Activated T-cell treated with anti-CD3 and anti-CD28 coated beads, Interleukin-2, amount 50 U/mL, for 24 hours (primary cell): ENCODE measurements around the gene ZFTA.
"Not testable (repeated sequence)": the region's sequence is repeated elsewhere in the genome, so short reads cannot be mapped to it uniquely, and the experiment has no call there.

ENCODE experiments used
- DNase-seq: peaks from one replicate; pipeline ENCODE4 v3.0.0-alpha.2; 2020
- H3K27ac Mint-ChIP-seq: 2 replicates; pipeline ENCODE4 v1.8.0; 2020; ENCODE audit warnings: mild to moderate bottlenecking, mixed read lengths
- H3K27me3 Mint-ChIP-seq: 2 replicates; pipeline ENCODE4 v1.8.0; 2020; ENCODE audit warnings: mixed read lengths
- H3K36me3 Mint-ChIP-seq: 2 replicates; pipeline ENCODE4 v1.8.0; 2020; ENCODE audit warnings: low read depth, mixed read lengths
- H3K4me1 Mint-ChIP-seq: 2 replicates; pipeline ENCODE4 v1.8.0; 2020; ENCODE audit warnings: low read depth, mixed read lengths
- H3K4me3 Mint-ChIP-seq: 2 replicates; pipeline ENCODE4 v1.8.0; 2020; ENCODE audit warnings: mild to moderate bottlenecking, moderate library complexity, mixed read lengths
- H3K9me3 Mint-ChIP-seq: 2 replicates; pipeline ENCODE4 v1.8.0; 2020; ENCODE audit warnings: mixed read lengths

The ZFTA gene

DNA sequence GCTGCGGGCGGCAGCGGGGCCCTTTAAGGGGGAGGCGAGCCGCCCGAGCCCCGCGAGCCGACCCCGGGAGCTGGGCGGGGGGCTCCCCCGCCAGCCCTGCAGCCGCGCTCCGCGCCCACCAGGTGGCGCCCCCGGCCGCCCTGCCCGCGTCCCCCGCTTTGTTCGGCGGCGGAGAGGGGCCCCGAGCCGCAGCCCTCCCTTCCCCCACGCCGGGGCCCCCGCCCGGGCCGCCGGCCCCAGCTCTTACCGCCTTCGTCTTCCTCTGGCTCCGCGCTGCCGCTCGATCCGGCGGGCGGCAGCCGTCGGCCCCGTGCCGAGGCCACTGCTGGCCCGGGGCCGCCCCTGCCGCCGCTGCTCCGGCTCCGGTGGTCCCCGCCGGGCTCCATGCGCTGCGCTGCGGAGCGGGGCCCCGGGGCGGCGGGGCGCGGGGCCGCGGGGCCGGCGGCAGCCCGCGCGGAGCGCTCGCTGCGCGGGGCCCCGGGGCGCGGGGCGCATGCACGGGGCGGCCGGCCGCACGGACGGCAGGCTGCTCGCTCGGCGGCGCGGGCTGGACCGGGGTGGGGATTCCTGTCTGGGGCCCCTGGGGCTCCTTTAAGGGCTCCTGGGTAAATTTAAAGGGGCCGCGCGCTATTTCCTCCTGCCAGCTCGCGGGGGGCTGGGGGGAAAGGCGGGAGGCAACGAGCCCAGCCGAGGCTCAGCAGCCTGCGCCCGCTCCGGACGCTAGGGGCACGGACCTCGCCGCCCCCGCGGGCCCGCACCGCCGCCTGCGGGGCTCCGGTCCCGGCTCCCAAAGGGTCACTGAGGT, at the start of gene ZFTA:
ZFTA (minus strand) TSS at position 539 of the 805 bp plus-strand sequence; CDS start at position 386, 153 bp downstream.
- H3K4me1 Mint-ChIP-seq: peaks cover 8% of the 10 kb centered on the region
- no peaks in the 10 kb centered on the region for H3K9me3 Mint-ChIP-seq
- peak within 1 kb of the TSS; percentile 91 for H3K27ac Mint-ChIP-seq

DNA sequence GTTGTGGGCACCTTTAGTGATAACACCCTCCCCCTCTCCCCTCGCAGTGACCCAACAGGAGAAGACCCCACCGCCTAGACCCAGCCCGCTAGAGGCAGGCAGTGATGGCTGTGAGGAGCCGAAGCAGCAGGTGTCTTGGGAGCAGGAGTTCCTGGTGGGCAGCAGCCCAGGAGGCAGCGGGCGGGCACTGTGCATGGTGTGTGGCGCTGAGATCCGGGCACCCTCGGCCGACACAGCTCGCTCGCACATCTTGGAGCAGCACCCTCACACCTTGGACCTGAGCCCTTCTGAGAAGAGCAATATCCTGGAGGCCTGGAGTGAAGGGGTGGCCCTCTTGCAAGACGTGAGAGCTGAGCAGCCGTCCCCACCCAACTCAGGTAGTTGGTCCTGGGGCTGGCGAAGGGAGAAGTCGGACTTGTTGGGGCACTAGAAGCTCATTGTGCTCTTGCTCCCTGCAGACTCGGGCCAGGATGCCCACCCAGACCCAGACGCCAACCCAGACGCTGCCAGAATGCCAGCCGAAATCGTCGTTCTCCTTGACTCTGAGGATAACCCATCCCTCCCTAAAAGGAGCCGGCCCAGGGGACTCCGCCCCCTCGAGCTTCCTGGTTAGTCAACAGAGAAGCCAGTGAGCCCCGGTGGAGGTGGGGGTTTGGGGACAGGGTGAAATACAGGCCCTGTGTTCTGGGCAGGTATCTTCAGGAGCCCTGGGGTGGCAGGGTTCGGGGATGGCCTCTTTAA, 49.4 kb upstream of the ZFTA start:
- Mint-ChIP-seq H3K9me3 (no peaks in the 10 kb centered on the region), H3K27me3 (no peaks in the 10 kb centered on the region), H3K4me1 (peaks cover 17% of the 10 kb centered on the region), H3K4me3 (no peak overlapping the region), H3K27ac (no peak overlapping the region), H3K36me3 (peaks cover 80% of the 10 kb centered on the region)
- no peak for DNase-seq

More for the DNA sequence above, at the start of gene ZFTA:
- H3K4me3 Mint-ChIP-seq: peak within 1 kb of the TSS; percentile 93
- H3K27me3 Mint-ChIP-seq: peaks cover 24% of the 10 kb centered on the region
- peaks cover 4% of the 10 kb centered on the region for H3K36me3 Mint-ChIP-seq
- DNase-seq: peak; percentile 80

DNA sequence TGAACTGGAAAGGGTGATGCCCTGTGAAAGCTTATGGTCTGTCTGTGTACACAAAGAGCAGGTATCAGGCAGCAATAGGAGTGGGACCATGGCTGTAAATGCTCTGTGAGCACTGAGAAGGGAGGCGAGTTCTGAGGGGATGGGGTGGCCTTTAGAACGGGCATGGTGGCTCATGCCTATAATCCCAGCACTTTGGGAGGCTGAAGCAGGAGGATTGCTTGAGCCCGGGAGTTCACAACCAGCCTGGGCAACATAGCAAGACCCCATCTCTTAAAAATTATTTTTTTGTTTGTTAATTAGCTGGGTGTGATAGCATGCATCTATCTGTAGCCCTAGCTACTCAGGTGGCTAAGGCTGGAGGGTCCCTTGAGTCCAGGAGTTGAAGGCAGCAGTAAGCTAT, 48.2 kb upstream of the ZFTA start:
- Mint-ChIP-seq H3K9me3 (no peaks in the 10 kb centered on the region), H3K36me3 (peaks cover 68% of the 10 kb centered on the region), H3K4me1 (peaks cover 27% of the 10 kb centered on the region), H3K27me3 (peaks cover 3% of the 10 kb centered on the region), H3K4me3 (no peak overlapping the region), H3K27ac (no peak overlapping the region)
- DNase-seq: no peak

DNA sequence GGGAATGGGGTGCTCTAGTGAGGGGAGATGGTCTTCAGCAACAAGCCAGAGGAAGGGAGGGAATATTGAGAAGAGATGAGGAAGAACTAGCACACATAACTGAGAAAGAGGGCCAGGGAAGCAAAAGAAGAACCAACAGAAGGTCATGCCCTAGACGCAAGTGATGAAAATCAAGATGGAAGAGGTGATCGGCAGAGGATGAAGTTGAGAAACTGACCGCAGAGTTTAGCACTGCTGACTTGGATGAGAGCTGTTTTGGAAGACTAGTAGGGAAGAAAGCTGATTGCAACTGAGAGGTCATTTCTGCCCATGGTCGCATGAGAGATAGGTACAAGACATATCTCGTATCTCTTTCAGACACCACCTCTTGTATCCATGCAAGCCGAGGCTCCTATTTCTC, 47.6 kb upstream of the ZFTA start:
- peaks cover 27% of the 10 kb centered on the region for H3K4me1 Mint-ChIP-seq
- peaks cover 6% of the 10 kb centered on the region for H3K27me3 Mint-ChIP-seq
- H3K4me3 Mint-ChIP-seq: no peak overlapping the region
- H3K27ac Mint-ChIP-seq: no peak overlapping the region
- H3K36me3 Mint-ChIP-seq: peaks cover 62% of the 10 kb centered on the region
- no peak for DNase-seq
- no peaks in the 10 kb centered on the region for H3K9me3 Mint-ChIP-seq

DNA sequence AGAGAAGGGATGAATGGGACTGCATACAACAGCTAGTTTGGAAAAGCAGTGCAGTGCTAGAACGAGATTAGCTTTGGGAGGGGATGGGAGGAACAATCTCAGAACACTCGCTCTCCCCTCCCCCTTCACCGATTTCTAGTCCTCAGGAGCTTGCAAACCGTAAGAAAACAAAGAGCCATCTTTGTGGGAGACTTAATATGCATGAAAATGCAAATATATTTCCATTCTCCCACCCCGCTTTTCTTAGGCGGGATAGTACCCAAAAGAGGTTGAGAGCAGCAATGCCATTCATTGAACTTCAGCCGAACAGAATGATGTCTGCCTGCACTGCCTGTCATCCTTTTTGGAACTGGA, 45.8 kb upstream of the ZFTA start:
- Mint-ChIP-seq H3K36me3 (peaks cover 45% of the 10 kb centered on the region), H3K4me3 (peak overlapping the region; percentile 83), H3K27me3 (peaks cover 6% of the 10 kb centered on the region), H3K9me3 (no peaks in the 10 kb centered on the region), H3K27ac (peak overlapping the region; percentile 64), H3K4me1 (peaks cover 27% of the 10 kb centered on the region)
- no peak for DNase-seq

GRCh38 chr11:63813563-63814382, 45.2 kb upstream of the ZFTA start:
- Mint-ChIP-seq H3K27me3 (peaks cover 6% of the 10 kb centered on the region), H3K4me1 (peaks cover 27% of the 10 kb centered on the region), H3K27ac (peak overlapping the region; percentile 73), H3K9me3 (no peaks in the 10 kb centered on the region), H3K36me3 (peaks cover 39% of the 10 kb centered on the region), H3K4me3 (peak overlapping the region; percentile 83)
- peak; percentile 63 for DNase-seq

DNA sequence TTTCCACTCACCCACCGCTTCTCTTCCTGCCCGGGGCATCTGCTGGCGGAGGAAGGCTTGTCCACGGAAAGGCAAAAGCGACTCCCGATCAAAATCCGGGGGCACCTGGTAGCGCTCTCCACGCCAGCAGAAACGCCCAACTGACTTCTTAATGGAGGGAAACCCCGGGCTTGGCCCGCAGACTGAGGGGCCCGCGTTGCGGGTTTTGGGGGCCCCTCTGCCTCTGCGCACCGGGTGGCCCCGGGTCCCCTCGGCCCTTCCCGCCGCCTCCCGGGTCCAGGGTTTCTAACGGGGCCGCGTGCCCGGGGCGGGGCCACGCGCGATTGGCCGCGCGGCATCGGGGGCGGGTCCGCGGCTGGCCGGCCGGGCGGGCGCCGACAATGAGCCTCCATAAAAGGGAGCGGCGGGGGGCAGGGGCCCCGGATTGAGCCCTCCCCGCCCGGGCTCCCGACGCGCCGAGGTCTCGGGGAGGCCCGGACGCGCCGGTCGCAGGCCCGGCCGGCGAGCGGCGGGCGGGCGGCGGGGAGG, 44.5 kb upstream of the ZFTA start, which contains the start of gene SPINDOC:
SPINDOC (plus strand) TSS at position 422 of the 528 bp plus-strand sequence. CDS start 231 bp downstream, outside the sequence.
- Mint-ChIP-seq H3K4me3 (peak within 1 kb of the TSS; percentile 83), H3K27ac (peak within 1 kb of the TSS; percentile 73), H3K9me3 (no peaks in the 10 kb centered on the region), H3K4me1 (peaks cover 27% of the 10 kb centered on the region), H3K27me3 (peaks cover 6% of the 10 kb centered on the region), H3K36me3 (peaks cover 32% of the 10 kb centered on the region)
- peak; percentile 84 for DNase-seq

DNA sequence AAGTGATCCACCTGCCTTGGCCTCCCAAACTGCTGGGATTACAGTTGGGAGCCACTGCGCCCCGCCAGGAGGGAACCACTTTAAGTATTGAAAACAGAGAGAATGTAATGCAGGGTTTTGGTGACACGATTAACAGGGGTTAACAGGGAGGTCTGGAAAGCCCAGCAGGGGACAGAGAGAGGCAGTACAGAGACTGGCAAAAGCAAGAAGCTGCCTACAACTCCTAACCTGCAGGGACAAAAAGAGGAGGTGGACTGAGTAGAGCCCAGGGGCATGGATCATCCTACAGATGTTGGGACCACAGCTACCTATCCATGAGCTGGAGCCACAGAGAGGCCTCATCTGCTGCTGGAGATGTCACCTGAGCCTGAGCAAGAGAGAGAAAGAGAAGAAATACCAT, 42.9 kb upstream of the ZFTA start:
- DNase-seq: no peak
- H3K27ac Mint-ChIP-seq: no peak overlapping the region
- peaks cover 21% of the 10 kb centered on the region for H3K36me3 Mint-ChIP-seq
- H3K4me3 Mint-ChIP-seq: no peak overlapping the region
- H3K27me3 Mint-ChIP-seq: peaks cover 6% of the 10 kb centered on the region
- no peaks in the 10 kb centered on the region for H3K9me3 Mint-ChIP-seq
- H3K4me1 Mint-ChIP-seq: peaks cover 27% of the 10 kb centered on the region

DNA sequence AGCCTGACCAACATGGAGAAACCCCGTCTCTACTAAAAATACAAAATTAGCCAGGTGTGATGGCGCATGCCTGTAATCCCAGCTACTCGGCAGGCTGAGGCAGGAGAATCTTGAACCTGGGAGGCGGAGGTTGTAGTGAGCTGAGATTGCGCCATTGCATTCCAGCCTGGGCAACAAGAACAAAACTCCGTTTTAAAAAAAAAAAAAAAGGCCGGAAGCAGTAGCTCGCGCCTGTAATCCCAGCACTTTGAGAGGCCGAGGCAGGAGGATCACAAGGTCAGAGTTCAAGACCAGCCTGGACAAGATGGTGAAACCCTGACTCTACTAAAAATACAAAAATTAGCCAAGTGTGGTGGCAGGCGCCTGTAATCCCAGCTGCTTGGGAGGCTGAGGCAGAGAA, 41.8 kb upstream of the ZFTA start:
- H3K27ac Mint-ChIP-seq, H3K9me3 Mint-ChIP-seq, H3K27me3 Mint-ChIP-seq, H3K4me3 Mint-ChIP-seq, DNase-seq: not testable (repeated sequence)
- H3K4me1 Mint-ChIP-seq: peaks cover 23% of the 10 kb centered on the region
- peaks cover 13% of the 10 kb centered on the region for H3K36me3 Mint-ChIP-seq

GRCh38 chr11:63805844-63806415, 37.4 kb upstream of the ZFTA start:
- H3K4me3 Mint-ChIP-seq: no peak overlapping the region
- H3K27ac Mint-ChIP-seq: no peak overlapping the region
- H3K9me3 Mint-ChIP-seq: no peaks in the 10 kb centered on the region
- H3K4me1 Mint-ChIP-seq: no peaks in the 10 kb centered on the region
- no peaks in the 10 kb centered on the region for H3K27me3 Mint-ChIP-seq
- no peaks in the 10 kb centered on the region for H3K36me3 Mint-ChIP-seq
- no peak for DNase-seq

DNA sequence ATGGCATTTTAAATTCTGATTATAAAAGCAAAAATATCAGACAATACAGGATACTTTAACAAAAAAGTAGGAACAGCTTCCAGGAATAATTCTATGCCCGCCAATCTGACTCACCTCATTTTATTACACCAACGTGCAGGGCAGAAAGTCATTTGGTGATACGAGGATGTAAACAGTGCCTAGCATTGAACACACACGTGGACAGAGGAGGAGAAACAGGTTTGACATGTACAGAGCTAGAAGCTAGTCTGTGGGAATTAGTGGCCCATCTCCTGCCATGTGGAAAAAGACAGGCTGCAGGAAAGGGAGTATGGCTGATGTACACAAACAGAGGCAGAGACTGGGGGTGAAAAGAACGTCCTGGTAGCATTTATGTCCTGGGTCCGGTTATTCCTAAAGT, 35.7 kb upstream of the ZFTA start:
- Mint-ChIP-seq H3K36me3 (no peaks in the 10 kb centered on the region), H3K4me1 (no peaks in the 10 kb centered on the region), H3K9me3 (no peaks in the 10 kb centered on the region), H3K27me3 (no peaks in the 10 kb centered on the region), H3K4me3 (no peak overlapping the region), H3K27ac (no peak overlapping the region)
- no peak for DNase-seq

GRCh38 chr11:63802637-63803414, 34.3 kb upstream of the ZFTA start:
- Mint-ChIP-seq H3K4me3 (no peak overlapping the region), H3K36me3 (no peaks in the 10 kb centered on the region), H3K9me3 (no peaks in the 10 kb centered on the region), H3K27me3 (no peaks in the 10 kb centered on the region), H3K27ac (no peak overlapping the region), H3K4me1 (no peaks in the 10 kb centered on the region)
- no peak for DNase-seq

DNA sequence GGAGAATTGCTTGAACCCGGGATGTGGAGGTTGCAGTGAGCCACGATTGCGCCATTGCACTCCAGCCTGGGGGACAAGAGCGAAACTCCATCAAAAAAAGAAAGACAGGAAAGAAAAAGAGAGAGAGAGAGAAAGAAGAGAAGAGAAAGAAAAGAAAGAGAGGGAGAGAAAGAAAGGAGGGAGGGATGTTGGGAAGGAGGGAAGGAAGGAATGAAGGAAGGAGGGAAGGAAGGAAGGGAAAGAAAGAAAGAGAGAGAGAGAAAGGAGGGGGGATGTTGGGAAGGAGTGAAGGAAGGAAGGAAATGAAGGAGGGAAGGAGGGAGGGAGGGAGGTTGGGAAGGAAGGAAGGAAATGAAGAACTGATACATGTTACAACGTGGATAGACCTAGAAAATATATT, 32.3 kb upstream of the ZFTA start:
- no peak for DNase-seq
- Mint-ChIP-seq H3K4me3 (no peak overlapping the region), H3K9me3 (no peaks in the 10 kb centered on the region), H3K27ac (no peak overlapping the region), H3K4me1 (no peaks in the 10 kb centered on the region), H3K27me3 (peaks cover 9% of the 10 kb centered on the region), H3K36me3 (no peaks in the 10 kb centered on the region)
